ENCODE results near the gene MAGEA2B.
"Not testable (repeated sequence)": the region's sequence is repeated elsewhere in the genome, so short reads cannot be mapped to it uniquely, and the experiment has no call there.

The MAGEA2B gene

GRCh38 chrX:152735101-152735500, 20.7 kb downstream of the MAGEA2B start:
- no peak for TF ChIP-seq ZFX (IDR thresholded peaks at IDR 0.05)
- TF ChIP-seq, protein P1, sequence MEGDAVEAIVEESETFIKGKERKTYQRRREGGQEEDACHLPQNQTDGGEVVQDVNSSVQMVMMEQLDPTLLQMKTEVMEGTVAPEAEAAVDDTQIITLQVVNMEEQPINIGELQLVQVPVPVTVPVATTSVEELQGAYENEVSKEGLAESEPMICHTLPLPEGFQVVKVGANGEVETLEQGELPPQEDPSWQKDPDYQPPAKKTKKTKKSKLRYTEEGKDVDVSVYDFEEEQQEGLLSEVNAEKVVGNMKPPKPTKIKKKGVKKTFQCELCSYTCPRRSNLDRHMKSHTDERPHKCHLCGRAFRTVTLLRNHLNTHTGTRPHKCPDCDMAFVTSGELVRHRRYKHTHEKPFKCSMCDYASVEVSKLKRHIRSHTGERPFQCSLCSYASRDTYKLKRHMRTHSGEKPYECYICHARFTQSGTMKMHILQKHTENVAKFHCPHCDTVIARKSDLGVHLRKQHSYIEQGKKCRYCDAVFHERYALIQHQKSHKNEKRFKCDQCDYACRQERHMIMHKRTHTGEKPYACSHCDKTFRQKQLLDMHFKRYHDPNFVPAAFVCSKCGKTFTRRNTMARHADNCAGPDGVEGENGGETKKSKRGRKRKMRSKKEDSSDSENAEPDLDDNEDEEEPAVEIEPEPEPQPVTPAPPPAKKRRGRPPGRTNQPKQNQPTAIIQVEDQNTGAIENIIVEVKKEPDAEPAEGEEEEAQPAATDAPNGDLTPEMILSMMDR (conservative IDR thresholded peaks at IDR 0.05), result no peak
- no peak overlapping the region for H3K27ac ChIP-seq

- H3K27ac ChIP-seq, result no peak overlapping the region
- TF ChIP-seq ZFX (IDR thresholded peaks at IDR 0.05), result no peak
- TF ChIP-seq, protein P1 (conservative IDR thresholded peaks at IDR 0.05), result no peak
Measured at GRCh38 chrX:152735860-152736511, 21.6 kb downstream of the MAGEA2B start.

GRCh38 chrX:152736528-152736927, 22.1 kb downstream of the MAGEA2B start:
- H3K27ac ChIP-seq, result not testable (repeated sequence)

- no peak for TF ChIP-seq ZFX (IDR thresholded peaks at IDR 0.05)
- TF ChIP-seq, protein P1 (conservative IDR thresholded peaks at IDR 0.05), result no peak
- H3K27ac ChIP-seq, result no peak overlapping the region
Measured at GRCh38 chrX:152738560-152738959, 24.1 kb downstream of the MAGEA2B start.

GRCh38 chrX:152753686-152754650, 39.5 kb downstream of the MAGEA2B start, which contains the start of gene MAGEA2:
TSS of gene MAGEA2 (minus strand) at chrX:152753842. CDS start at chrX:152751363, 2,479 bp downstream.
- not testable (repeated sequence) for H3K27ac ChIP-seq

DNA sequence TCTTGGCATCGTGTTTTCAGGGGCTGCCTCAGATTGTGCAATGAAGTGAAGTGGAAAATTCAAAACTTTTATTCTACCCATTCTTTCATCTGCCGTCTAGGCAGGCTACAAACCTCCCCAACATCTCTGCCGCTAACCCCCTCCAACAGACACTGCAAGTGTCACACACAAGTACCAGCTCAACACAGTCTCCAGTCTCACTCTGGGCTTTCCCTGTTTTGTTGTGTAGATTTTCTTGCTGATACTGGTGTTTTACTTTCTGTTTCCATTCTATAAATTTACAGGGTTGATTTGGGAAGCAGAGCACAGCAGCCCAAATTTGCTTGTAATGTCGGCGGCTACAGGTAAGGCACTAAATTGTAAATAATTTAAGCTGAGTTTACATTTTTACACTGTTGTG, 40.4 kb downstream of the MAGEA2B start:
- not testable (repeated sequence) for H3K27ac ChIP-seq

DNA sequence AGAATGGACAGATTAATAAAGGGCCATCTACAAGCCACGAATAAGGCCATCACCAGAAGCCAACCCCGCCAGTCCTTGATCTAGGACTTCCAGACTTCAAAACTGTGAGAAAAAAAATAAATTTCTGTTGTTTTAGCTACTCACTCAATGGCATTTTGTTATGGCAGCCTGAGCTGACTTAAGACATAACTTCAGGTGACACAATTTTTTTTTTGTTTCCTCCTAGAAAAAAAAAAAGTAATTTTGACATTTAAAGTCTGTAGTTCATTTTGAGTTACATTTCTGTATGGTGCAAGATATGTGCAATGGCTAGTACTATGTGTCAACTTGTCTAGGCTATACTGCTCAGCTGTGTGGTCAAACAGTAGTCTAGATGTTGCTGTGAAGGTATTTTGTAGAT, 44.5 kb downstream of the MAGEA2B start, which contains the start of gene CSAG3:
Gene CSAG3 (plus strand): TSS at position 301 of the 400 bp plus-strand sequence.
- H3K27ac ChIP-seq, result not testable (repeated sequence)

- H3K27ac ChIP-seq, result not testable (repeated sequence)
Measured at GRCh38 chrX:152759544-152759943, 45.1 kb downstream of the MAGEA2B start.

GRCh38 chrX:152761582-152761981, 47.2 kb downstream of the MAGEA2B start:
- not testable (repeated sequence) for H3K27ac ChIP-seq

GRCh38 chrX:152766562-152766961, 52.1 kb downstream of the MAGEA2B start:
- not testable (repeated sequence) for H3K27ac ChIP-seq
